A673 (cell line): ENCODE data around the gene KAZN.

Experiments used
- CTCF ChIP-seq: fragments of 300-800, 200-600 bp; sonication (generic); conservative IDR thresholded peaks from 2 replicates; pipeline ENCODE4 v1.5.1; 2017; ENCODE audit warnings: low read depth, mild to moderate bottlenecking, antibody characterized with exemption, low read length, moderate library complexity, mixed read lengths
- EZH2 ChIP-seq: fragments of 200-600 bp; sonication (generic); IDR thresholded peaks from 2 replicates; pipeline ENCODE4 v1.6.1; 2017; ENCODE audit warnings: borderline replicate concordance, low read depth, mild to moderate bottlenecking, mixed read lengths, antibody characterized with exemption, low read length; ENCODE audit not compliant: poor library complexity, severe bottlenecking

GRCh38 chr1:14973773-14974172 lies 375.3 kb downstream of the KAZN start:
- TF ChIP-seq CTCF = no peak
- no peak for TF ChIP-seq EZH2
